Stimulated activated CD4-positive, alpha-beta T cell treated with anti-CD3 and anti-CD28 coated beads, TNF-alpha, amount 100 ng/mL, for 4 hours (primary cell): ENCODE measurements around the gene SULT1A2.
A peak's percentile ranks its signal among the peaks of the same experiment; 100 is the strongest.
"Not testable (repeated sequence)": the region's sequence is repeated elsewhere in the genome, so short reads cannot be mapped to it uniquely, and the experiment has no call there.

Source experiments
- DNase-seq, 3 experiments: peaks; one replicate each; pipeline ENCODE4 v3.0.0-alpha.2; 2020; ENCODE audit warnings: low read depth in 3 of 3

The SULT1A2 gene

DNA sequence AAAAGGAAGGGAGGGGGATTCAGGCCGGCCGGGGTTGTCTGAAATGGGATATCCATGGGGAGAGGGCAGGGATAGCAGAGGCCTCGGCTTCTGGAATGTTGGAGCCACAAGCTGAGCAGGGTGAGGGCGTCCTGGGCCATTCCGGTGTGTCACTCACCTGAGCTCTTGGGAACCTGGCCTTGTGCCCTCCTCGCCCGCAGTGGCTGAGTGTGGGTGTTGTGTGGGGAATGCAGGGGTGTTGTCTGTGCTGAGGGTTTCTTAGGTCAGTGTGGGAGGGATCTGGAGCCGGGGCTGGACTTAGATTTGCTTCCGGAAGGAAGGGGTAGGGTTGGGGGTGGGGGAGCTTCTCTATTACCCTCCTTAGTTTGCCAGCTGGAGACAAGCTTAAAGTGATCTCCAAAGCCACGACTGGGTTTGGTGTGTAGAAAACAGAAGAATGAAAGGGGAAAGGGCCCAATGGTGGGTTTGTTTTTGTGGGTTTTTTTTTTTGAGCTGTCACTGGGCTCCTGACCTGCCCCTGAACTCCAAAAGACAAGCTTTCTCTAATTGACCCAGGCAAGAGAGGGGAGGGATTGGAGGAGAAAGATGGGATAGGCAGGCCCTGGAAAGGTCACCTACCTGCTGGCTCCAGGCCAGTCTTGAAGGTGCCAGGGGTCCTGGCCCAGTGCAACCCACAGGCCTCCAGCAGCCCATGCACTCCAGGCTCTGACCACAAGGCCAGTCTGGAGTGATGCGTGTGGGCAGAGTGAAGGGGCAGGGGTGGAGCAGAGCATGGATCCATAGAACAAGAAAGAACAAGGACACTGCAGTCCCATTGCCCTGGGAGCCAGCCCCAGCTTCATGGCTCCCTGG is at the start of gene SULT1A2:
SULT1A2 (minus strand) TSS at position 211 of the 852 bp plus-strand sequence. CDS start 1,120 bp downstream, outside the sequence.
- DNase-seq: no peak

- DNase-seq: not testable (repeated sequence)
Observed at GRCh38 chr16:28639959-28640358, 43.1 kb upstream of the SULT1A2 start.

- DNase-seq: not testable (repeated sequence)
Observed at GRCh38 chr16:28638359-28638758, 41.5 kb upstream of the SULT1A2 start.

DNA sequence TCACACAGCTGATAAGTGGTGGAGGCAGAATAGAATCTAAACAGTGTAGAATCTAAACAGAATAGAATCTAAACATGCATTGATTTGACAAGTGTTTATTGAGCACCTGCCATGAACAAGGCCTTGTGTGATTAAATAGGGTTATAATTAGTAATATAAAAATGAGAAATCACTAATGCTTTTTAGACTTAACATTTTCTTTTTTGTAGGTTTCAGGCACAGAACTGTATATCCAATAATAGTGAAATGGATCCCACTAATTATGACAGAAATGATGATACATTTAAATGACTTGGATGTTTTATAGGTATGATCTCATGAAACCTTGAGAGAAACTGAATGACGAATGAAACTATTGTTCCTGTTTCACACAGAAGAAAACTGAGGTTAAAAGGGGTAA is 40.9 kb upstream of the SULT1A2 start, which contains the start of gene NPIPB8:
NPIPB8 (plus strand) TSS at position 301 of the 400 bp plus-strand sequence. CDS start 296 bp downstream, outside the sequence.
- not testable (repeated sequence) for DNase-seq

DNA sequence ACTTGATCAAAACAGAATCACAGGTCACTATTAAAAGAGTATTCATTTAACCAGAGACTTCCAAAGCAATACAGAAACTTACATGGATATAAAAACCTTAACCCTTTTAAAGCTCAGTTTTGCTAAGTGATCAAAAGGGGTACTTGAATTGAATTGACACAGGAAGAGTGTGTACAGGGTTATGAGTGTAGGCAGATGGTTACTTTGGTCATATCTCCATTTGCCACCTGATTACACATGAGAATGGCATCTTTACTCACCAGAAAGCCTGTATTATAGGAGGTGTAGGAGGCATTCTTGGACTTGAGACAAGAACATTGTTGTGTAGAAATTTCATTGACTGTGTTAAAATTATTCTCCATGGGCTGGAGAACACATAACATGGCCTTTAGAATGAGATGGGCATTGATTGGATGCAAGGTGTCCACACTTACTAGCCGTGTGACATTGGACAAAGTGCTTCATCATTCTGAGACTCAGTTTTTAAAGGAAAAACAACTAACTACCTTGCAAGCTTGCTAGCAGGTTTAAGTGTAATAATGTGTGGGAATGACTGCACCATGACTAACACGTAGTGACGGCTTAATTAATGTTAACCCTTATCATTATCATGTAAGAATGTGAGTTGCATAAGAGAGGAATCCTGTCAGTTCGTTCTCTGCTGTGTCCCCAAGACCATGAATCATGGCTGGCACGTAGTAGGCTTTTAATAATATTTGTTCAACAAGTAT is 39.4 kb upstream of the SULT1A2 start:
- not testable (repeated sequence) for DNase-seq

DNA sequence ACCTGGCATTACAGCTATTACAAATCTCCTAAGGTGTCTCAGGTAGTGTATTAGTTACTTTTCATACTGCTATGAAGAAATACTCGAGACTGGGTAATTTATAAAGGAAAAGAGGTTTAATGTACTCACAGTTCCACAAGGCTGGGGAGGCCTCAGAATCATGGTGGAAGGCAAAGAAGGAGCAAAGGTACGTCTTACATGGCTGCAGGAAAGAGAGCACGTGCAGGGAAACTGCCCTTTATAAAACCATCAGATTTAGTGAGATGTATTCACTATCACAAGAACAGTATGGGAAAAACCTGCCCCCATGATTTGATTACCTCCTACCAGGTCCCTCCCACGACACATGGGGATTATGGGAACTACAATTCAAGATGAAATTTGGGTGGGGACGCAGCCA is 34.1 kb upstream of the SULT1A2 start:
- not testable (repeated sequence) for DNase-seq

- DNase-seq: peak; percentile 32 to 60 (median 44)
Observed at GRCh38 chr16:28623172-28623711, 26.4 kb upstream of the SULT1A2 start.

DNA sequence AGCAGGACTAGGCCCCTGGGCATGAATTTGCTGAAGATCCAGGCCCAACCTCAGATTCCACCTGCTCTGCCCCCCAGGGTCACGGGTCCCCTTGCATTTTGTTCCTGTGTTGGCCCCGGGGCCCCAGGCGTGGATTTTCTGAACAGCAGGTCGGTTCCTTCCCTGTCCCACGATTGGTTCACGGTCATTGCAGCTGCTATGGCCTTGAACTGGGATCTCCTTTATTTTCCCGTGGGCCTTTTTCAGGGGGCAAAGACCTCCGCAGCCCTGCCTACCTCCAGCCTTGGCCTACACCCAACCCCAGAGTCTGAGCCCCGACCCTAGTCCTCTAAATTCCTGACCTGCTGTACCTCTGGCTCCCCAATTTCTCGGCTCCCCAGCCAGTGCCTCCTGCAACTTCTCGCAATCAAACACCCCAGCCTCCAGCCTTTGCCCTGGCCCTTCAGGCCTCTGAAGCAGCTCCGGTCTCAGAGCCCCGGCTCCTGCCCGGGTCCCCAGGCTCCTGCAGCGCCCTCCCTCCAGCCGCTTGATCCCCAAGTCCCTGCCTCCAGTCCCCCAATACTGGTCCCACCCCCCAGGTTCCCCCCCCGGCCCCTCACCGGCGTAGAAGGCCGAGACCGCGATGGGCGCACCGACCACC is 25.8 kb upstream of the SULT1A2 start:
- not testable (repeated sequence) for DNase-seq

DNA sequence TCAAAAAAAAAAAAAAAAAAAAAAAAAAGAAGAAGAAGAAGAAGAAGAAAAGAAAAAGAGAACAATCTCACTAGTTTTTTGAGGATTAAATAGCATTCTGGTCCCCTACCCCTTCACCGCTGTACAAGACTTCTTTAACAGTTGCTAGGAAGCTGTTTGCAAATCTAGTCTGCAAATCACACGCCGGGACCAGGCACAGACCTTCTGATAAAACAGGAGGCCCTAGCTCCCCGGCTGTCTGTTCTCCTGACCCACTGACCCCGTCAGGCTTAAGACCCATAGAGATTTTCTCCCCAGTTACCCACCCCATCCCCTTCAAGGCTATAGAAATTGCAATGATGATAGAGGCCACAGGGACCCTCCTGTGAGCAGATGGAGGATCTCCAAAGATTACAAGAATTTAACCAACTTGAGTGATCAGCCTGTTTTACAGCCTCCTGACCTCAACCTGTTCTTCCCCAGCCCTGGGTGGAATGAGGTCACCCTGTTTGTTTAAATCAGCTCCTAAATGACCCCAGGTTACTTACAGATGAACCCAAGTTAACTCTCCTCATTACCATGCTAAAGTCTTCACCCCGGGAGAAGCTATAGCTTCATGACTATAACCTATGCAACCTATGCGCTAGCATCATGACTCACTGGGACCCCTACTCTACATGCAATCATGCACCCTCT is 24.8 kb upstream of the SULT1A2 start:
- no peak for DNase-seq

DNA sequence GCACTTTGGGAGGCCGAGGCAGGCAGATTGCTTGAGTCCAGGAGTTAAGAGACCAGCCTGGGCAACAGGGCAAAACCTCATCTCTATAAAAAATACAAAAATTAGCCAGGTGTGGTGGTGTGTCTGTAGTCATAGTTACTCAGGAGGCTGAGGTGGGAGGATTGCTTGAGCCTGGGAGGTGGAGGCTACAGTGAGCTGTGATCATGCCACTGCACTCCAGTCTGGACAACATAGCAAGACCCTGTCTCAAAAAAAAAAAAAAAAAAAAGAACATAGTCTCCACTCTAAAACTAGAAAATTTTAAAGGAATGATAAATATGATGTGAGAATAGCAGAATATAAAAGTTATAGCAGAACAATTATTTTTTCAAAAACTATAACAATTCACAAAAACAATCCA is 23.5 kb upstream of the SULT1A2 start:
- DNase-seq: not testable (repeated sequence)

DNA sequence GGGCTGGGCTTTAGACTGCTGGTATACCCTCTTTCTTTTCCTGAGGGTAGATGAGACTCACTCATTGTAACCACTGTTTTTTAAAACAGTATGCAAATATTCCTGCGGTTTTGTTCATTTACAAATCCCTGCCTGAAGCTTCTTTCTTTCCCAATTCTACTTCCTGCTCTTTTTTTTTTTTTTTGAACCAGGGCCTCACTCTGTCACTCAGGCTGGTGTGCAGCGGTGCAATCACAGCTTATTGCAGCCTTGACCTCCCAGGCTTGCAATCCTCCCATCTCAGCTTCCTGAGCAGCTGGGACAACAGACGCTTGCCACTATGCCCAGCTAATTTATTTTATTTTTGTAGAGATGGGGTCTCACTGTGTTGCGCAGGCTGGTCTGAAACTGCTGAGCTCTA is 21.0 kb upstream of the SULT1A2 start:
- DNase-seq: no peak

DNA sequence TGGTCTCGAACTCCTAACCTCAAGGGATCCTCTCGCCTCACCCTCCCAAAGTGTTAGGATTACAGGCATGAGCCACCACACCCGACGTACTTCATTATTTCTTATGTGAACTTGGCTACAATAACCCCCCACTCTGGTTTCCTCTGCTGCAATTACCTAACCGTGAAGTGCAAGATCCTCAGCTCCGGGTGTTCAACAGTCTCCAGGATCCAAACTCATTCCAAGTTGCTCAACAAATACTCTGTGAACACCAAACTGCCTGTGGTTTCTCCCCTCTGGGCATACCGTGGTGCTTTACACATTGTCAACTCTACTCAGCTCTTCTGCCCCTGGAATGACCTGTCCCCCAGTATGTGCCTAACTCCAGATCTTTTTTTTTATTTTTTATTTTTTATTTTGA is 19.8 kb upstream of the SULT1A2 start:
- no peak for DNase-seq

- not testable (repeated sequence) for DNase-seq
Observed at GRCh38 chr16:28616224-28616577, 19.4 kb upstream of the SULT1A2 start.

DNA sequence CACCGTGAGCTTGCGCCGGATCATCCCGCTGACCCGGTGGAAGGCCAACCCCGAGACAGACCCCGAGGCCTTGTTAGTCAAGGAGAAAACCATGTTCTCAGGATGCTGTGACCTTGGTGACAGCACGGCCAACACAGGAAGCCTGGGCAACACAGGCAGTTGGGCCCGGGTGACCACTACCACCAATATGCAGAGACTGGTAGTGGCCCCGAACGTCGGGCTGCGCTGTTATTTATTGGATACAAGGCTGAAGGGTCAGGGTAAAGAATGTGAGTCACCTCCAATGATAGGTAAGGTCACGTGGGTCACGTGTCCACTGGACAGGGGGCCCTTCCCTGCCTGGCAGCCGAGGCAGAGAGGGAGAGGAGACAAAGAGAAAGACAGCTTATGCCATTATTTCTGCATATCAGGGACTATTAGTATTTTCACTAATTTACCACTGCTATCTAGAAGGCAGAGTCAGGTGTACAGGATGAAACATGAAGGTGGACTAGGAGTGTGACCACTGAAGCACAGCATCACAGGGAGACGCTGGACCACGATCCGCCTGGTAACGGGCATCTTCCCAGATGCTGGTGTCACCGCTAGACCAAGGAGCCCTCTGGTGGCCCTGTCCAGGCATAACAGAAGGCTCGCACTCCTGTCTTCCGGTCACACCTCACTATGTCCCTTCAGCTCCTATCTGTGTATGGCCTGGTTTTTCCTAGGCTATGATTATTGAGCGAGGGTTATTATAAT is 18.8 kb upstream of the SULT1A2 start:
- not testable (repeated sequence) for DNase-seq

- not testable (repeated sequence) for DNase-seq
Observed at GRCh38 chr16:28614561-28614960, 17.7 kb upstream of the SULT1A2 start.

GRCh38 chr16:28613912-28614311 is 17.1 kb upstream of the SULT1A2 start:
- DNase-seq: not testable (repeated sequence)

DNA sequence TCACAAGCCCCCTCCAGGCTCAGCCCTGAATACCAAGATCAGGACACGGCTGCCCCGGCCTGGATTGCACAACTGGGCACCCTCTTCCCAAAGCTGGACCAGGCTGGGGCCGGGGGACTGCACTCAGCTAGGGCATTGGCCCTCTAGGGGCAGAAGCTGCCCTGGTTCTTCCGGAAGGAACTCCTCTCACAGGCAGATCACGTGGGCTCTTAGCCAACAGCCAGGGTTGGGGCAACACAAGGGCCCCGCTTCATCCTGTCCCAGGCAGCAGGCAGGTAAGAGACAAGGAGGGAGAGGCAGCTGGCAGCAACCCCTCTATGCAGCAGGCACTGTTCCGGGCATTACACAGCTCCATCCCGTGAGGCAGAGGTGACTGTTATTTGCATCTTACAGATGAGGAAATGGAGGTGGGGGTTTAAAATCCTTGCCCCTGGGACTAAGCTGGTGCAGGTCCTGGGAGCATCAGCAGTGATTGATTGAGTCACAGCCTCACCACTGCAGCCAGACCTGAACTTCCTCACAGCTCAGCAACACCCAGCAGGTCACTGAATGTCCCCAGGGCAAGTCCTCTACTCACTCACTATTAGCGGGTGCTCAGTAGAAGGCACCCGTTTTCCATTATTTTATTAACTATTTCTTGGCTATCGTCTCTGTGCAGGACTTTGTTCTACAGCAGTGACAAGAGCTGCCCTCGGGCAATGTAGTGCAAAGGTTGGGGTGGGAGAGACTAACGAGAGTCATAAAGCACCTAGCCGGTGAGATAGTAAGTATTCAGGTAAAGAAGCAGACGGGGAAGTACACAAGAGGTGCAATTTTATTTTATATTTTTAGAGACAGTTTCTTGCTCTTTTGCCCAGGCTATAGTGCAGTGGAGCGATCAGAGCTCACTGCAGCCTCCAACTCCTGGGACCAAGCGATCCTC is 15.8 kb upstream of the SULT1A2 start:
- DNase-seq: not testable (repeated sequence)

GRCh38 chr16:28610595-28611191 is 13.8 kb upstream of the SULT1A2 start:
- no peak for DNase-seq
